Fibroblast of skin of left biceps (primary cell): Measurements from ENCODE around the gene SERPINA4.

Source experiments
- DNase-seq, 2 experiments: peaks; one replicate each; pipeline ENCODE4 v3.0.0-alpha.2; 2013; ENCODE audit warnings: low read depth in 2 of 2

The SERPINA4 gene

GRCh38 chr14:94542811-94543440 lies 18.3 kb upstream of the SERPINA4 start:
- no peak for DNase-seq

- DNase-seq = no peak
Observed at GRCh38 chr14:94543449-94544124, 17.7 kb upstream of the SERPINA4 start.

- DNase-seq = no peak
Observed at GRCh38 chr14:94544726-94545125, 16.5 kb upstream of the SERPINA4 start.

- DNase-seq = no peak
Observed at GRCh38 chr14:94545131-94545841, 16.0 kb upstream of the SERPINA4 start.

- DNase-seq = no peak
Observed at GRCh38 chr14:94547151-94547680, 14.0 kb upstream of the SERPINA4 start.

GRCh38 chr14:94547726-94548125 lies 13.5 kb upstream of the SERPINA4 start:
- DNase-seq = no peak

- DNase-seq = no peak
Observed at GRCh38 chr14:94548131-94548998, 12.9 kb upstream of the SERPINA4 start.

- DNase-seq = peak in 1 of 2 experiments; percentile 5
Observed at GRCh38 chr14:94548999-94549985, 11.9 kb upstream of the SERPINA4 start.

- no peak for DNase-seq
Observed at GRCh38 chr14:94550041-94550440, 11.2 kb upstream of the SERPINA4 start.

- DNase-seq = no peak
Observed at GRCh38 chr14:94555991-94556390, 5.3 kb upstream of the SERPINA4 start.

- DNase-seq = no peak
Observed at GRCh38 chr14:94557327-94557726, 3.9 kb upstream of the SERPINA4 start.

- no peak for DNase-seq
Observed at GRCh38 chr14:94558842-94559241, 2.4 kb upstream of the SERPINA4 start.

GRCh38 chr14:94559638-94560290 lies 1.5 kb upstream of the SERPINA4 start:
- no peak for DNase-seq

- no peak for DNase-seq
Observed at GRCh38 chr14:94560291-94560665, 964 bp upstream of the SERPINA4 start.

- DNase-seq = no peak
Observed at GRCh38 chr14:94561656-94562010, 391 bp downstream of the SERPINA4 start.

GRCh38 chr14:94562022-94562421 lies 780 bp downstream of the SERPINA4 start:
- no peak for DNase-seq

- DNase-seq = no peak
Observed at GRCh38 chr14:94562941-94563883, 2.0 kb downstream of the SERPINA4 start.

- no peak for DNase-seq
Observed at GRCh38 chr14:94564381-94564780, 3.1 kb downstream of the SERPINA4 start.

- no peak for DNase-seq
Observed at GRCh38 chr14:94568186-94568585, 6.9 kb downstream of the SERPINA4 start.
